Activated naive CD8-positive, alpha-beta T cell treated with anti-CD3 and anti-CD28 coated beads, Interleukin-2, amount 50 U/mL, for 16 hours (primary cell): ENCODE data around the gene ADGRL3.
"Not testable (repeated sequence)": the region's sequence is repeated elsewhere in the genome, so short reads cannot be mapped to it uniquely, and the experiment has no call there.

Source experiments
- DNase-seq: peaks from one replicate; pipeline ENCODE4 v3.0.0-alpha.2; 2020; ENCODE audit warnings: low read depth, low spot score

Gene ADGRL3

GRCh38 chr4:61350932-61351331 is 150.8 kb downstream of the ADGRL3 start:
- DNase-seq = no peak

GRCh38 chr4:61356696-61357095 is 156.6 kb downstream of the ADGRL3 start:
- no peak for DNase-seq

GRCh38 chr4:61359301-61359700 is 159.2 kb downstream of the ADGRL3 start:
- no peak for DNase-seq

- DNase-seq = not testable (repeated sequence)
Measured at GRCh38 chr4:61372817-61373216, 172.7 kb downstream of the ADGRL3 start.

GRCh38 chr4:61373901-61374440 is 173.8 kb downstream of the ADGRL3 start:
- no peak for DNase-seq

GRCh38 chr4:61374447-61374891 is 174.3 kb downstream of the ADGRL3 start:
- no peak for DNase-seq

GRCh38 chr4:61375301-61375700 is 175.2 kb downstream of the ADGRL3 start:
- DNase-seq = no peak

GRCh38 chr4:61376301-61376700 is 176.2 kb downstream of the ADGRL3 start:
- no peak for DNase-seq

GRCh38 chr4:61379406-61379805 is 179.3 kb downstream of the ADGRL3 start:
- no peak for DNase-seq

- DNase-seq = no peak
Measured at GRCh38 chr4:61380865-61381264, 180.7 kb downstream of the ADGRL3 start.

GRCh38 chr4:61385256-61385655 is 185.1 kb downstream of the ADGRL3 start:
- DNase-seq = no peak

- DNase-seq = not testable (repeated sequence)
Measured at GRCh38 chr4:61387372-61387771, 187.2 kb downstream of the ADGRL3 start.

- no peak for DNase-seq
Measured at GRCh38 chr4:61389640-61390039, 189.5 kb downstream of the ADGRL3 start.

- no peak for DNase-seq
Measured at GRCh38 chr4:61395754-61396153, 195.6 kb downstream of the ADGRL3 start.

- no peak for DNase-seq
Measured at GRCh38 chr4:61397174-61397573, 197.0 kb downstream of the ADGRL3 start.

GRCh38 chr4:61400439-61401038 is 200.4 kb downstream of the ADGRL3 start:
- DNase-seq = no peak

GRCh38 chr4:61401771-61402170 is 201.6 kb downstream of the ADGRL3 start:
- no peak for DNase-seq

- DNase-seq = no peak
Measured at GRCh38 chr4:61405307-61405706, 205.2 kb downstream of the ADGRL3 start.

- no peak for DNase-seq
Measured at GRCh38 chr4:61406677-61407076, 206.6 kb downstream of the ADGRL3 start.

- no peak for DNase-seq
Measured at GRCh38 chr4:61407642-61408618, 207.8 kb downstream of the ADGRL3 start.

GRCh38 chr4:61408861-61409260 is 208.7 kb downstream of the ADGRL3 start:
- no peak for DNase-seq

- DNase-seq = no peak
Measured at GRCh38 chr4:61411241-61411640, 211.1 kb downstream of the ADGRL3 start.

- no peak for DNase-seq
Measured at GRCh38 chr4:61425315-61425714, 225.2 kb downstream of the ADGRL3 start.
